Measurements from ENCODE around the gene DSPP. TPM values are rescaled to one million over a fixed set of nuclear protein-coding genes. Genes with fewer than 3 reads are reported as not detected.

DSPP gene
- total RNA-seq, 4 donors from 2014 or later = not detected

DNA sequence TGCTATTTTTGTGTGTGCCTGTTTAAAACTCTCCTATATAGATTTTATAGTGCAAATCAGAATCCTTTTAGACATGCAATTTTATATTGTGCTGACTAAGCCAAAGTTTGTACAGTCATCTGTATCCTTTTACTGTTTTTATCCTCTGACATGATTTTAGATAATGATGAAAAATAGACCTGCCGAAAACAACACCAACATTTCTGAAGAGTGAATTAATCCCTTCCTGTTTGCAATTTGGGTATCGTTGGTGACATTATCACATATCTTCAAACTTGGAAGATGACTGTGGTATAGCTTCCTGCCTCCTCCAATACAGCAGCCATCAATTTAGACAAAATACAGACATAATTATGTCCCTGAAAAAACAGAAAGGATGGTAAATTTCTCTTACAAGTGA, 28.9 kb upstream of the DSPP start:
- Histone ChIP-seq H3K36me3 (no peaks in the 10 kb centered on the region), H3K4me3 (no peak overlapping the region), H3K4me1 (no peaks in the 10 kb centered on the region), H3K27me3 (no peaks in the 10 kb centered on the region), H3K9me3 (no peaks in the 10 kb centered on the region), H3K27ac (no peak overlapping the region)
- no peak for DNase-seq (ENCODE audit: low spot score in 2 of 2)
- TF ChIP-seq POLR2A (IDR thresholded peaks at IDR 0.05) (no peak), EP300 (IDR thresholded peaks at IDR 0.05) (no peak)
- TF ChIP-seq, protein P1, sequence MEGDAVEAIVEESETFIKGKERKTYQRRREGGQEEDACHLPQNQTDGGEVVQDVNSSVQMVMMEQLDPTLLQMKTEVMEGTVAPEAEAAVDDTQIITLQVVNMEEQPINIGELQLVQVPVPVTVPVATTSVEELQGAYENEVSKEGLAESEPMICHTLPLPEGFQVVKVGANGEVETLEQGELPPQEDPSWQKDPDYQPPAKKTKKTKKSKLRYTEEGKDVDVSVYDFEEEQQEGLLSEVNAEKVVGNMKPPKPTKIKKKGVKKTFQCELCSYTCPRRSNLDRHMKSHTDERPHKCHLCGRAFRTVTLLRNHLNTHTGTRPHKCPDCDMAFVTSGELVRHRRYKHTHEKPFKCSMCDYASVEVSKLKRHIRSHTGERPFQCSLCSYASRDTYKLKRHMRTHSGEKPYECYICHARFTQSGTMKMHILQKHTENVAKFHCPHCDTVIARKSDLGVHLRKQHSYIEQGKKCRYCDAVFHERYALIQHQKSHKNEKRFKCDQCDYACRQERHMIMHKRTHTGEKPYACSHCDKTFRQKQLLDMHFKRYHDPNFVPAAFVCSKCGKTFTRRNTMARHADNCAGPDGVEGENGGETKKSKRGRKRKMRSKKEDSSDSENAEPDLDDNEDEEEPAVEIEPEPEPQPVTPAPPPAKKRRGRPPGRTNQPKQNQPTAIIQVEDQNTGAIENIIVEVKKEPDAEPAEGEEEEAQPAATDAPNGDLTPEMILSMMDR (IDR thresholded peaks at IDR 0.05) = no peak
- 53 to 58% methylated on average over 2 of the region's 2 CpGs for WGBS, 2 donors

DNA sequence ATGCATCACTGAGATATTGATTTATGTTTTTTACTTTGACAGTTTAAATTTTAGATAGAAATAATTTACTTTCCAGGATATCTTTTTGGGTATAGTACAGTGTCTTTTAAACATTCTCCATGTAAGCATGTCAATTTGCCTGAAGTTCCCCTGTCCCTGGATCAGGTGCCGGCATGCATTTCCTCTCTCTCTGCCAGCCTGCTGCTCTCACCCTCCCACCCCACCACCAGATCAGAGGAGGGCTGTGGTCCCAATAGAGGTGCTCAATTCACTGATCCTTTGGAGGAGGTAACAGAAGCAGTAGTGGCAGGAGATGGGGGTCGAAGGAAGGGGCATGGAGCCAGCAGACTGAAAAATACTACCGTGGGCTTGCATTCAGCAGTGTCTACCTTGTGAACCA, 28.3 kb upstream of the DSPP start:
- H3K27me3 ChIP-seq = no peaks in the 10 kb centered on the region
- no peaks in the 10 kb centered on the region for H3K36me3 ChIP-seq
- TF ChIP-seq POLR2A (IDR thresholded peaks at IDR 0.05) = no peak
- no peak for TF ChIP-seq EP300 (IDR thresholded peaks at IDR 0.05)
- TF ChIP-seq, protein P1 (IDR thresholded peaks at IDR 0.05) = no peak
- H3K4me3 ChIP-seq = no peak overlapping the region
- 70 to 71% methylated on average over 3 of the region's 3 CpGs for WGBS, 2 donors
- no peaks in the 10 kb centered on the region for H3K9me3 ChIP-seq
- H3K4me1 ChIP-seq = no peaks in the 10 kb centered on the region
- no peak overlapping the region for H3K27ac ChIP-seq
- DNase-seq (ENCODE audit: low spot score in 2 of 2) = no peak

DNA sequence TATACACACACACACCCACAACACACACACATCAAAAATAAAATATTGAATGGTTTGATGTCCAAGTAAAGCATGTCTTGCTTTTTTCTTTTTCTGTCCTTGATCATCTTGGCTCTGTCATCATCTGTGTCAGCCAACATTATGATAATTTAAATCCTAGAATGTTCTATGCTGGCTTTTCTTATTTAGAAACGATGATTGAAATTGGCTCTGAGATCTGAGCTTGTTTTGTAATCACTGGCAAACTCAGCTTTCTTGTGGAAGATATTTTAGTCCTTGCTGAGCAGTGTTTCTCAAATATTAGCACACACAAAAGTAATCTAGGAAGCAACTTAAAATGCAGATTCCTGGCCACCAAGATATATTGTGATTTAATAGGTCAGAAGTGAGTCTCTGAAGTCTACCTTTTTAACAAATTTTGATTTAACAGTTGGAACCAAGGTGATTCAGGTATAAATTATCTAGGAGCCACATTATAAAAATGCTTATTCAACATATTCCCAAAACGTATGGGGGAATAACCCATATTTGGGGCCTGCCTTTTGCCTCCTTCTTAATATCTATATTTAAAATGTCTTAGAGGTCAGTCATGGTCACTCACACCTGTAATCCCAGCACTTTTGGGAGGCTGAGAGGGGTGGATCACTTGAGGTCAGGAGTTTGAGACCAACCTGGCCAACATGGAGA, 24.0 kb upstream of the DSPP start:
- Histone ChIP-seq H3K9me3 (no peaks in the 10 kb centered on the region), H3K4me1 (peaks cover 0 to 8% (median 0%) of the 10 kb centered on the region in 4 donors), H3K36me3 (no peaks in the 10 kb centered on the region), H3K27ac (no peak overlapping the region), H3K27me3 (no peaks in the 10 kb centered on the region), H3K4me3 (no peak overlapping the region)
- TF ChIP-seq EP300 (IDR thresholded peaks at IDR 0.05) (no peak), POLR2A (IDR thresholded peaks at IDR 0.05) (no peak)
- TF ChIP-seq, protein P1 (IDR thresholded peaks at IDR 0.05) = no peak
- 77 to 81% methylated on average over 2 of the region's 2 CpGs for WGBS, 2 donors
- no peak for DNase-seq (ENCODE audit: low spot score in 2 of 2)

DNA sequence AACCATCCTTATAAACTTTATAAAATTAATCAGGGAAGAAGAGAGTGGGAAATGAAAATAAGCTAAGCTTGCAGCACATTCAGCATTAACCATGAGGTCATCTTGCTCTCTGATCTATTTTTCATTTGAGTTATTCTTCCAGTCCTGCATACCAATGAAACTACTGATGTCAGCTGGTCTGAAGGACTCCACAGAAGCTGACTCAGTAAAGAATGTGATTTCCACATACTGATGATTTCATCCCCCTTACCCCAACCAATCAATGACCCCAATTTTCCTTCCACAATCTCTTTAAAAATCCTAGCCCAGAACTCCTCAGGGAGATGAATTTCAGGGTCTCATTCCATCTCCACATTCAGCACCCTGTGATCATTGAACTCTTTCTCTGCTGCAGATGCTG, 18.8 kb upstream of the DSPP start:
- TF ChIP-seq POLR2A (IDR thresholded peaks at IDR 0.05) (no peak), EP300 (IDR thresholded peaks at IDR 0.05) (peak in 1 of 2 donors; percentile 68)
- Histone ChIP-seq H3K4me3 (no peak overlapping the region), H3K36me3 (no peaks in the 10 kb centered on the region), H3K27me3 (no peaks in the 10 kb centered on the region), H3K9me3 (peaks cover 0 to 6% (median 2%) of the 10 kb centered on the region in 4 donors), H3K4me1 (peaks cover 0 to 17% (median 2%) of the 10 kb centered on the region in 4 donors), H3K27ac (peak overlapping the region in 2 of 4 donors; percentile 57 to 87)
- DNase-seq (ENCODE audit: low spot score in 2 of 2) = no peak

DNA sequence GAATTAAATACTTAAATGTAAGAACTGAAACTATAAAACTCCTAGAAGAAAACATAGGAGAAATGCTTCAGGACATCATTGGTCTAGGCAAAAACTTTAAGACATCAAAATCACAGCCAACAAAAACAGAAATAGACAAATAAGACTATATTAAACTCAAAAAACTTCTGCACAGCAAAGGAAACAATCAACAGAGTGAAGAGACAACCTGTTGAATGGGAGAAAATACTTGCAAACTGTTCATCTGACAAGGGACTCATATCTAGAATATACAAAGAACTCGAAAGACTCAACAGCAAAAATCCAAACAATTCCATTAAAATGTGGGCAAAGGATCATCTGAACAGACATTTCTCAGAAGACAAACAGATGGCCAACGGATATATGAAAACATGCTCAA, 16.2 kb upstream of the DSPP start:
- Histone ChIP-seq H3K9me3 (peaks cover 0 to 6% (median 2%) of the 10 kb centered on the region in 4 donors), H3K27me3 (no peaks in the 10 kb centered on the region), H3K27ac (peak overlapping the region in 1 of 4 donors; percentile 87), H3K4me1 (peaks cover 0 to 17% (median 2%) of the 10 kb centered on the region in 4 donors), H3K36me3 (no peaks in the 10 kb centered on the region), H3K4me3 (no peak overlapping the region)
- 67% methylated on average over 2 of the region's 2 CpGs for WGBS, 2 donors
- DNase-seq (ENCODE audit: low spot score in 2 of 2) = no peak
- TF ChIP-seq EP300 (IDR thresholded peaks at IDR 0.05) (no peak), POLR2A (IDR thresholded peaks at IDR 0.05) (no peak)
- TF ChIP-seq, protein P1 (IDR thresholded peaks at IDR 0.05) = no peak

Data from tibial nerve (tissue), 4 donors.